Right atrium auricular region (tissue), 2 donors: ENCODE data around the gene CHMP4A. TPM values are rescaled to one million over a fixed set of nuclear protein-coding genes. Genes with fewer than 3 reads are reported as not detected.
"Not testable (repeated sequence)": the region's sequence is repeated elsewhere in the genome, so short reads cannot be mapped to it uniquely, and the experiment has no call there.

ENCODE experiments used
- DNase-seq: peaks from one replicate; pipeline ENCODE4 v3.0.0-alpha.2; 2019; ENCODE audit warnings: low spot score
- H3K27ac ChIP-seq, 2 donors: fragments of 200-600 bp; sonication (generic); 1 replicate in 1 of 2; 2 replicates in 1 of 2; pipeline ENCODE4 v1.5.1; 2016 to 2019
- H3K27me3 ChIP-seq, 2 donors: fragments of 200-600 bp; sonication (generic); one replicate each; pipeline versions ENCODE4 v1.5.1 to v1.6.0; 2017 to 2019
- H3K36me3 ChIP-seq: fragments of 200-600 bp; sonication (generic); one replicate; pipeline ENCODE4 v1.5.1; 2016
- H3K4me1 ChIP-seq, 2 donors: fragments of 200-600 bp; sonication (generic); one replicate each; pipeline versions ENCODE4 v1.5.1 to v1.6.0; 2017 to 2019
- H3K4me3 ChIP-seq, 2 donors: fragments of 200-600 bp; sonication (generic); 1 replicate in 1 of 2; 2 replicates in 1 of 2; pipeline ENCODE4 v1.5.1; 2017 to 2019; ENCODE audit warnings: mild to moderate bottlenecking in 1 of 2, moderate library complexity in 1 of 2
- H3K9me3 ChIP-seq, 2 donors: fragments of 200-600 bp; sonication (generic); one replicate each; pipeline ENCODE4 v1.5.1; 2019
- CTCF ChIP-seq, 2 donors: fragments of 200-600 bp; sonication (generic); IDR thresholded peaks; one replicate each; pipeline ENCODE4 v1.5.1; 2019; ENCODE audit warnings: antibody characterized with exemption in 2 of 2
- total RNA-seq, 2 donors: library from RNA; depleted of rRNA; stranded (reverse); fragments of >200 nt; gene quantifications; one replicate each; pipeline ENCODE4 v1.1.0, GENCODE V29; 2016

CHMP4A gene
- total RNA-seq, 2 donors from 2014 or later: 31.6 to 63.0 TPM

GRCh38 chr14:24250354-24250753, 37.1 kb upstream of the CHMP4A start:
- DNase-seq: no peak
- no peaks in the 10 kb centered on the region for H3K27me3 ChIP-seq
- no peaks in the 10 kb centered on the region for H3K36me3 ChIP-seq
- H3K9me3 ChIP-seq: no peaks in the 10 kb centered on the region
- H3K4me3 ChIP-seq: no peak overlapping the region
- TF ChIP-seq CTCF (IDR thresholded peaks at IDR 0.05): no peak
- H3K27ac ChIP-seq: no peak overlapping the region
- H3K4me1 ChIP-seq: no peaks in the 10 kb centered on the region

GRCh38 chr14:24249230-24250021, 36.1 kb upstream of the CHMP4A start:
- H3K4me1 ChIP-seq: no peaks in the 10 kb centered on the region
- H3K27me3 ChIP-seq: no peaks in the 10 kb centered on the region
- TF ChIP-seq CTCF (IDR thresholded peaks at IDR 0.05): no peak
- no peaks in the 10 kb centered on the region for H3K36me3 ChIP-seq
- H3K27ac ChIP-seq: no peak overlapping the region
- DNase-seq: no peak
- H3K9me3 ChIP-seq: no peaks in the 10 kb centered on the region
- H3K4me3 ChIP-seq: no peak overlapping the region

- Histone ChIP-seq H3K27ac (no peak overlapping the region), H3K9me3 (no peaks in the 10 kb centered on the region)
Measured at GRCh38 chr14:24247422-24247821, 34.1 kb upstream of the CHMP4A start.

GRCh38 chr14:24246765-24247212, 33.5 kb upstream of the CHMP4A start:
- Histone ChIP-seq H3K27me3 (no peaks in the 10 kb centered on the region), H3K27ac (no peak overlapping the region), H3K4me3 (no peak overlapping the region), H3K36me3 (no peaks in the 10 kb centered on the region), H3K9me3 (no peaks in the 10 kb centered on the region), H3K4me1 (peaks cover 0 to 9% of the 10 kb centered on the region in 2 donors)
- TF ChIP-seq CTCF (IDR thresholded peaks at IDR 0.05): no peak
- DNase-seq: no peak

More at GRCh38 chr14:24247422-24247821, 34.1 kb upstream of the CHMP4A start:
- TF ChIP-seq CTCF (IDR thresholded peaks at IDR 0.05): no peak
- Histone ChIP-seq H3K4me3 (no peak overlapping the region), H3K4me1 (peaks cover 0 to 6% of the 10 kb centered on the region in 2 donors), H3K36me3 (no peaks in the 10 kb centered on the region), H3K27me3 (no peaks in the 10 kb centered on the region)
- DNase-seq: no peak

GRCh38 chr14:24245350-24245749, 32.1 kb upstream of the CHMP4A start:
- H3K36me3 ChIP-seq, H3K27me3 ChIP-seq, H3K27ac ChIP-seq, DNase-seq, H3K9me3 ChIP-seq, H3K4me3 ChIP-seq: not testable (repeated sequence)
- H3K4me1 ChIP-seq: peaks cover 0 to 23% of the 10 kb centered on the region in 2 donors

- peaks cover 28% of the 10 kb centered on the region for H3K36me3 ChIP-seq
- H3K27ac ChIP-seq: peak overlapping the region; percentile 96 to 99
- peak; percentile 63 for DNase-seq
- no peak for TF ChIP-seq CTCF (IDR thresholded peaks at IDR 0.05)
- H3K4me1 ChIP-seq: peaks cover 0 to 40% of the 10 kb centered on the region in 2 donors
- H3K9me3 ChIP-seq: no peaks in the 10 kb centered on the region
- H3K4me3 ChIP-seq: peak overlapping the region; percentile 63
- H3K27me3 ChIP-seq: no peaks in the 10 kb centered on the region
Measured at GRCh38 chr14:24243336-24243836, 30.1 kb upstream of the CHMP4A start.
